Mesendoderm (in vitro differentiated cells): ENCODE measurements around the gene RAB3C.

Experiments used
- DNase-seq: peaks from one replicate; pipeline ENCODE4 v3.0.0; 2013
- H2AK5ac ChIP-seq: 2 replicates; pipeline ENCODE4 v1.6.1; 2013; ENCODE audit warnings: low read length, inconsistent platforms
- H2BK120ac ChIP-seq: 2 replicates; pipeline ENCODE4 v1.6.1; 2013; ENCODE audit warnings: low read depth, mild to moderate bottlenecking, low read length, moderate library complexity, mixed read lengths
- H2BK15ac ChIP-seq: replicated peaks from 2 replicates; pipeline ENCODE4 v1.6.1; 2013; ENCODE audit warnings: low read depth, mild to moderate bottlenecking, moderate library complexity
- H2BK5ac ChIP-seq: 2 replicates; pipeline ENCODE4 v1.6.1; 2013; ENCODE audit warnings: low read length, inconsistent platforms
- H3K18ac ChIP-seq: 2 replicates; pipeline ENCODE4 v1.6.1; 2013; ENCODE audit warnings: mild to moderate bottlenecking, low read length, mixed read lengths
- H3K23ac ChIP-seq: one replicate; pipeline ENCODE4 v1.6.1; 2013; ENCODE audit warnings: low read length
- H3K27ac ChIP-seq: 2 replicates; pipeline ENCODE4 v1.5.1; 2013; ENCODE audit warnings: low read depth, mild to moderate bottlenecking, inconsistent platforms, low read length, moderate library complexity
- H3K27me3 ChIP-seq: 2 replicates; pipeline ENCODE4 v1.6.1; 2013; ENCODE audit warnings: low read length, control low read depth, mild to moderate bottlenecking, inconsistent platforms; ENCODE audit not compliant: insufficient read depth, poor library complexity
- H3K36me3 ChIP-seq: 2 replicates; pipeline ENCODE4 v1.6.1; 2013; ENCODE audit warnings: low read length, inconsistent platforms; ENCODE audit not compliant: control insufficient read depth, insufficient read depth
- H3K4ac ChIP-seq: one replicate; pipeline ENCODE4 v1.6.1; 2013; ENCODE audit warnings: low read depth, mild to moderate bottlenecking, low read length, moderate library complexity
- H3K4me1 ChIP-seq: 2 replicates; pipeline ENCODE4 v1.6.1; 2013; ENCODE audit warnings: low read depth, low read length, inconsistent platforms; ENCODE audit not compliant: control insufficient read depth
- H3K4me2 ChIP-seq: 2 replicates; pipeline ENCODE4 v1.6.1; 2013; ENCODE audit warnings: low read length
- H3K4me3 ChIP-seq: 2 replicates; pipeline ENCODE4 v1.5.1; 2013; ENCODE audit warnings: mild to moderate bottlenecking, low read length
- H3K56ac ChIP-seq: one replicate; pipeline ENCODE4 v1.6.1; 2013; ENCODE audit warnings: low read length
- H3K79me1 ChIP-seq: 2 replicates; pipeline ENCODE4 v1.6.1; 2013; ENCODE audit warnings: low read length, inconsistent platforms
- H3K79me2 ChIP-seq: 2 replicates; pipeline ENCODE4 v1.6.1; 2013; ENCODE audit warnings: mild to moderate bottlenecking, low read length; ENCODE audit not compliant: control insufficient read depth, insufficient read depth
- H3K9ac ChIP-seq: 2 replicates; pipeline ENCODE4 v1.6.1; 2013; ENCODE audit warnings: low read length, inconsistent platforms
- H4K5ac ChIP-seq: one replicate; pipeline ENCODE4 v1.6.1; 2013; ENCODE audit warnings: low read length
- H4K8ac ChIP-seq: one replicate; pipeline ENCODE4 v1.6.1; 2013; ENCODE audit warnings: low read depth, mild to moderate bottlenecking, control low read depth, low read length, moderate library complexity
- WGBS: extraction: QIAGEN DNeasy Blood & Tissue Kit; methylation state at CpG from one replicate; pipeline ENCODE4 v1.1.7; 2013; ENCODE audit warnings: low lambda C conversion rate, missing lambda C conversion rate; ENCODE audit not compliant: insufficient coverage; ENCODE audit errors: extremely low coverage; 5-methylcytosine and 5-hydroxymethylcytosine counted together

The RAB3C gene

GRCh38 chr5:58776559-58776958 lies 193.7 kb downstream of the RAB3C start:
- Histone ChIP-seq H3K56ac (no peak overlapping the region), H3K9ac (no peak overlapping the region), H3K4me3 (no peak overlapping the region), H3K27me3 (no peaks in the 10 kb centered on the region), H3K27ac (no peak overlapping the region), H4K8ac (no peak overlapping the region), H3K23ac (no peak overlapping the region), H3K18ac (no peak overlapping the region), H2BK120ac (no peak overlapping the region), H3K36me3 (no peaks in the 10 kb centered on the region), H3K4me1 (no peaks in the 10 kb centered on the region), H2BK15ac (no peak overlapping the region), H4K5ac (no peak overlapping the region), H3K79me2 (no peaks in the 10 kb centered on the region), H2BK5ac (no peak overlapping the region), H3K4me2 (no peak overlapping the region), H3K79me1 (no peaks in the 10 kb centered on the region), H3K4ac (no peak overlapping the region), H2AK5ac (no peak overlapping the region)
- DNase-seq = no peak
- 100% methylated on average over 3 of the region's 5 CpGs for WGBS

GRCh38 chr5:58778888-58779287 lies 196.0 kb downstream of the RAB3C start:
- H3K27me3 ChIP-seq = no peaks in the 10 kb centered on the region
- H3K9ac ChIP-seq = no peak overlapping the region
- no peaks in the 10 kb centered on the region for H3K36me3 ChIP-seq
- no peaks in the 10 kb centered on the region for H3K79me1 ChIP-seq
- H2BK15ac ChIP-seq = no peak overlapping the region
- H3K79me2 ChIP-seq = no peaks in the 10 kb centered on the region
- no peak overlapping the region for H2BK5ac ChIP-seq
- no peak overlapping the region for H2BK120ac ChIP-seq
- H3K4me1 ChIP-seq = no peaks in the 10 kb centered on the region
- no peak overlapping the region for H3K4ac ChIP-seq
- H3K23ac ChIP-seq = no peak overlapping the region
- WGBS = no CpG with 5 or more reads among the region's 3 CpGs
- H3K56ac ChIP-seq = no peak overlapping the region
- H2AK5ac ChIP-seq = no peak overlapping the region
- no peak overlapping the region for H4K8ac ChIP-seq
- DNase-seq = no peak
- no peak overlapping the region for H3K4me2 ChIP-seq
- H4K5ac ChIP-seq = no peak overlapping the region
- no peak overlapping the region for H3K18ac ChIP-seq
- H3K27ac ChIP-seq = no peak overlapping the region
- H3K4me3 ChIP-seq = no peak overlapping the region

- Histone ChIP-seq H2BK15ac (no peak overlapping the region), H2BK120ac (no peak overlapping the region), H3K4me2 (no peak overlapping the region), H3K27ac (no peak overlapping the region), H3K56ac (no peak overlapping the region), H2BK5ac (no peak overlapping the region), H3K9ac (no peak overlapping the region), H3K79me1 (no peaks in the 10 kb centered on the region), H3K23ac (no peak overlapping the region), H3K18ac (no peak overlapping the region), H3K4me3 (no peak overlapping the region), H3K36me3 (no peaks in the 10 kb centered on the region), H2AK5ac (no peak overlapping the region), H3K4me1 (no peaks in the 10 kb centered on the region), H4K8ac (no peak overlapping the region), H4K5ac (no peak overlapping the region), H3K4ac (no peak overlapping the region), H3K27me3 (no peaks in the 10 kb centered on the region), H3K79me2 (no peaks in the 10 kb centered on the region)
- DNase-seq = no peak
- no CpG with 5 or more reads among the region's 2 CpGs for WGBS
Observed at GRCh38 chr5:58786035-58786434, 203.2 kb downstream of the RAB3C start.

GRCh38 chr5:58786711-58787303 lies 203.9 kb downstream of the RAB3C start:
- Histone ChIP-seq H3K4me3 (no peak overlapping the region), H3K4me2 (no peak overlapping the region), H3K9ac (no peak overlapping the region), H2BK15ac (no peak overlapping the region), H3K4ac (no peak overlapping the region), H4K5ac (no peak overlapping the region), H3K4me1 (no peaks in the 10 kb centered on the region), H3K27me3 (no peaks in the 10 kb centered on the region), H3K79me1 (no peaks in the 10 kb centered on the region), H2BK5ac (no peak overlapping the region), H3K56ac (no peak overlapping the region), H3K27ac (no peak overlapping the region), H2AK5ac (no peak overlapping the region), H3K79me2 (no peaks in the 10 kb centered on the region), H4K8ac (no peak overlapping the region), H3K36me3 (no peaks in the 10 kb centered on the region), H2BK120ac (no peak overlapping the region), H3K18ac (no peak overlapping the region), H3K23ac (no peak overlapping the region)
- no CpG with 5 or more reads among the region's 21 CpGs for WGBS
- no peak for DNase-seq

GRCh38 chr5:58787987-58788386 lies 205.1 kb downstream of the RAB3C start:
- no peak overlapping the region for H2BK120ac ChIP-seq
- H3K9ac ChIP-seq = no peak overlapping the region
- no peak overlapping the region for H3K4ac ChIP-seq
- no peak overlapping the region for H3K56ac ChIP-seq
- H3K27ac ChIP-seq = no peak overlapping the region
- no peak overlapping the region for H4K5ac ChIP-seq
- no peaks in the 10 kb centered on the region for H3K79me2 ChIP-seq
- H3K23ac ChIP-seq = no peak overlapping the region
- no peak overlapping the region for H2BK15ac ChIP-seq
- no peak overlapping the region for H2AK5ac ChIP-seq
- no peak for DNase-seq
- H4K8ac ChIP-seq = no peak overlapping the region
- no peak overlapping the region for H3K4me3 ChIP-seq
- H3K4me2 ChIP-seq = no peak overlapping the region
- H3K36me3 ChIP-seq = no peaks in the 10 kb centered on the region
- no peaks in the 10 kb centered on the region for H3K79me1 ChIP-seq
- WGBS = no CpG with 5 or more reads among the region's 3 CpGs
- no peaks in the 10 kb centered on the region for H3K27me3 ChIP-seq
- no peak overlapping the region for H3K18ac ChIP-seq
- H3K4me1 ChIP-seq = no peaks in the 10 kb centered on the region
- no peak overlapping the region for H2BK5ac ChIP-seq
